Endothelial cell of umbilical vein (primary cell): ENCODE results near the gene STX16. TPM values are rescaled to one million over a fixed set of nuclear protein-coding genes. Genes with fewer than 3 reads are reported as not detected.

Experiments
- BruUV-seq: library from RNA; stranded (reverse); fragments of 400-500 nt; replicated peaks from 2 replicates; lab custom pipeline; 2021; lab: Mats Ljungman, UMichigan
- CTCF ChIA-PET: fragments of 300-600, 350-600 bp; sonication (Branson Sonifier 250); formaldehyde crosslinking; loops from one replicate; lab custom pipeline; 2021; ENCODE audit warnings: antibody characterized with exemption, inconsistent platforms; lab: Charles Lee
- POLR2A ChIA-PET: fragments of 300-600, 350-600 bp; sonication (Branson Sonifier 250); formaldehyde crosslinking; loops from one replicate; lab custom pipeline; 2021; ENCODE audit warnings: antibody characterized with exemption, inconsistent platforms; lab: Charles Lee
- DNase-seq: peaks from one replicate; pipeline ENCODE4 v3.0.0-alpha.2; 2011; ENCODE audit warnings: low read depth, low spot score
- FAIRE-seq: peaks from 2 replicates; lab custom pipeline; 2011; peaks lifted over from hg19 to GRCh38; lab: Jason Lieb, UNC
- H2AFZ ChIP-seq: 2 replicates; pipeline ENCODE4 v1.6.0; 2012; ENCODE audit warnings: low read depth, low read length, control low read depth, inconsistent platforms
- H3K27ac ChIP-seq: 2 replicates; pipeline ENCODE4 v1.5.1; 2011; ENCODE audit warnings: low read depth, mild to moderate bottlenecking, control low read depth, low read length, moderate library complexity; ENCODE audit not compliant: insufficient read depth
- H3K27me3 ChIP-seq, 2 experiments: 2 replicates each; pipeline versions ENCODE4 v1.6.0 to v1.6.1; 2011; ENCODE audit warnings: low read length in 2 of 2, mixed read lengths in 1 of 2; ENCODE audit not compliant: control insufficient read depth in 2 of 2, insufficient read depth in 2 of 2
- H3K36me3 ChIP-seq, 2 experiments: 2 replicates in 1 of 2; 3 replicates in 1 of 2; pipeline ENCODE4 v1.5.1; 2011; ENCODE audit warnings: low read length in 2 of 2, mild to moderate bottlenecking in 1 of 2, moderate library complexity in 1 of 2; ENCODE audit not compliant: control insufficient read depth in 2 of 2, insufficient read depth in 2 of 2; ENCODE audit errors: extremely low read depth in 1 of 2
- H3K4me1 ChIP-seq: 3 replicates; pipeline ENCODE4 v1.5.1; 2011; ENCODE audit warnings: mild to moderate bottlenecking, low read length; ENCODE audit not compliant: control insufficient read depth, insufficient read depth; ENCODE audit errors: extremely low read depth
- H3K4me2 ChIP-seq: 2 replicates; pipeline ENCODE4 v1.6.1; 2011; ENCODE audit warnings: low read length, control low read depth, mixed read lengths; ENCODE audit not compliant: insufficient read depth
- H3K4me3 ChIP-seq, 3 experiments: fragments of 200-600 bp in 1 of 3; sonication (generic), shearing (Covaris generic) in 1 of 3; replicated peaks in 1 of 3; 2 replicates each; pipeline ENCODE4 v1.5.1; 2011 to 2016; ENCODE audit warnings: control low read depth in 3 of 3, low read length in 3 of 3, mild to moderate bottlenecking in 2 of 3, inconsistent platforms in 1 of 3, low read depth in 1 of 3, moderate library complexity in 1 of 3; ENCODE audit not compliant: insufficient read depth in 1 of 3
- H3K79me2 ChIP-seq: 2 replicates; pipeline ENCODE4 v1.6.0; 2012; ENCODE audit warnings: low read length, inconsistent platforms; ENCODE audit not compliant: control insufficient read depth, insufficient read depth
- H3K9ac ChIP-seq: replicated peaks from 2 replicates; pipeline ENCODE3; 2011; ENCODE audit warnings: low read length, control low read depth; ENCODE audit not compliant: insufficient read depth; ENCODE audit errors: extremely low read depth
- H3K9me1 ChIP-seq: replicated peaks from 3 replicates; pipeline ENCODE4 v1.6.0; 2011; ENCODE audit warnings: mild to moderate bottlenecking, low read length; ENCODE audit not compliant: control insufficient read depth, insufficient read depth; ENCODE audit errors: extremely low read depth
- H3K9me3 ChIP-seq: replicated peaks from 2 replicates; pipeline ENCODE4 v1.5.1; 2012; ENCODE audit warnings: low read length, inconsistent platforms; ENCODE audit not compliant: control insufficient read depth, insufficient read depth
- H4K20me1 ChIP-seq: replicated peaks from 2 replicates; pipeline ENCODE3; 2011; ENCODE audit warnings: mild to moderate bottlenecking, low read length; ENCODE audit not compliant: control insufficient read depth, insufficient read depth; ENCODE audit errors: extremely low read depth
- EZH2 ChIP-seq: IDR thresholded peaks from 2 replicates; pipeline ENCODE4 v1.6.1; 2012; ENCODE audit warnings: borderline replicate concordance, low read depth, mild to moderate bottlenecking, moderate library complexity, low read length, inconsistent platforms; ENCODE audit not compliant: severe bottlenecking
- FOS ChIP-seq: IDR thresholded peaks from 2 replicates; pipeline ENCODE4 v1.6.1; 2011; ENCODE audit warnings: mild to moderate bottlenecking, low read length, moderate library complexity, borderline replicate concordance; ENCODE audit not compliant: insufficient read depth
- GATA2 ChIP-seq: IDR thresholded peaks from 2 replicates; pipeline ENCODE4 v1.7.0; 2011; ENCODE audit warnings: low read depth, mild to moderate bottlenecking, moderate library complexity, mixed read lengths, low read length; ENCODE audit not compliant: insufficient read length, insufficient read depth
- JUN ChIP-seq: IDR thresholded peaks from 2 replicates; pipeline ENCODE4 v1.6.1; 2011; ENCODE audit warnings: borderline replicate concordance, low read depth; ENCODE audit not compliant: insufficient read length, insufficient read depth
- POLR2A ChIP-seq: IDR thresholded peaks from 2 replicates; pipeline ENCODE4 v1.6.1; 2012; ENCODE audit warnings: low read depth, mild to moderate bottlenecking, control low read depth, low read length
- POLR2AphosphoS5 ChIP-seq: IDR thresholded peaks from 2 replicates; pipeline ENCODE4 v1.6.1; 2012; ENCODE audit warnings: low read depth, mild to moderate bottlenecking, control low read depth, low read length, moderate library complexity; ENCODE audit not compliant: insufficient read depth
- dilution Hi-C: fragments of 300-500 bp; cut with MboI; formaldehyde crosslinking; loops from one replicate; pipeline ENCODE4 v1.15.0; 2019; ENCODE audit warnings: low sequenced_read_pairs; ENCODE audit not compliant: extremely low pct_ligation_motif_present
- intact Hi-C: fragments of 100-400 bp; cut with micrococcal nuclease; formaldehyde crosslinking; loops from one replicate; pipeline ENCODE4 v1.10.0; 2022
- polyA plus RNA-seq, 4 experiments: library from polyadenylated mRNA; depleted of rRNA in 3 of 4; stranded (reverse) in 3 of 4; unstranded in 1 of 4; fragments of >200 nt; gene quantifications; 2 replicates each; pipeline versions ENCODE4 v1.2.1 to v1.2.3, GENCODE V29; 2011 to 2012; ENCODE audit warnings: missing spikeins in 1 of 4
- total RNA-seq: library from RNA; stranded (reverse); gene quantifications from 2 replicates; pipeline ENCODE4 v1.2.3, GENCODE V29; 2021
- TF ChIP-seq, protein P1 (sequence below): IDR thresholded peaks from 2 replicates; pipeline ENCODE4 v1.6.1; 2011; ENCODE audit not compliant: insufficient read depth, insufficient read length
- TF ChIP-seq, protein P2 (sequence below), 2 donors: IDR thresholded peaks; 1 replicate in 1 of 2; 2 replicates in 1 of 2; pipeline ENCODE4 v1.5.1; 2011; ENCODE audit warnings: low read length in 2 of 2, mild to moderate bottlenecking in 2 of 2, moderate library complexity in 2 of 2, control low read depth in 1 of 2, inconsistent platforms in 1 of 2, low read depth in 1 of 2; ENCODE audit not compliant: insufficient read depth in 1 of 2; ENCODE audit errors: extremely low read depth in 1 of 2

The STX16 gene
- total and polyA plus RNA-seq, 2 donors (not counting 3 experiments of a cell fraction or from before 2014, with no cell fraction given) = 43.1 to 63.5 TPM

DNA sequence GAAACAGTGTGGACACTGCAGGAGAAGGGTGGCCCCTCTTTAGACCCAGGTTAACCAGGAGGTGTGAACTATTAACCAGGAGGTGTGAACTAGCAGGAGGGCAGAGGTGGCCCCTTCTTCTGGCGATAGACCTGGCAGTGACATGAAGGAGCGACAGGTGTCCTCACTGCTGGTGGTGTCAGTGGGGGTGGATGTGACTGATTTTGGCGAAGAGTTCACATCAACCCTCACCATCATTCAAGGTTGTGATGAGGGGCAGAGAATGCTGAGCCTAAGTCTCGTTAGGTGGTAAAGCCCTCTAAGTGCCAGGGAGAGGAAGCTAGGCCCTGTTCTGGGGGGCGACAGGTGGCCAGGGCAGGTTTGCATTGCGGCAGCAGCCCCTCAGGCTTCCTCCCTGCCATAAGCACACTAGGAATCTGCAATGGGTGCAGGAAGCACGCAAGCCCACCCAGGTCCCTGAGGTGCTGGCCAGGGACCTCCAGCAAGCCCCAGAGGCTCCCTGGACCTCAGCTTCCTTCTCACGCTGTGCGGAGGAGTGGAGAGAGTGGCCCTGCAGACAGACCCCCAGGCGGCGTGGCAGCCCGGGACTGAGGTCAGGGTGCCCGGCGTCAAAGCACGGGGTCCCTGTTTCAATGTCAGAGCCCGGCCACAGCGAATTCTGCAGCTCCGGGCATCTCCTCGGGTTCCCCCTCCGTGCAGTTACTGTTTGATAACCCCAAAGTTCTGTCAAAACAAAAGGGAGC, 55.2 kb downstream of the STX16 start:
- H3K27ac ChIP-seq = no peak overlapping the region
- H3K9me3 ChIP-seq = no peaks in the 10 kb centered on the region
- H3K27me3 ChIP-seq = no peaks in the 10 kb centered on the region
- H3K9ac ChIP-seq = no peak overlapping the region
- ChIA-PET CTCF (interaction anchor here (4.8 kb wide), 1 partner anchor 225 kb away, joined by 22 read pairs; no protein-coding TSS in a partner anchor), POLR2A (no interaction called here)
- FAIRE-seq (no peak), DNase-seq (no peak)
- no peaks in the 10 kb centered on the region for H3K4me1 ChIP-seq
- no TSS peak for BruUV-seq
- H2AFZ ChIP-seq = no peak overlapping the region
- H3K79me2 ChIP-seq = no peaks in the 10 kb centered on the region
- H3K4me3 ChIP-seq = no peak overlapping the region
- intact Hi-C loops (no loop called here), dilution Hi-C loops (no loop called here)
- H3K4me2 ChIP-seq = no peak overlapping the region
- peaks cover 5 to 16% of the 10 kb centered on the region in 2 experiments for H3K36me3 ChIP-seq
- H3K9me1 ChIP-seq = no peaks in the 10 kb centered on the region
- no peaks in the 10 kb centered on the region for H4K20me1 ChIP-seq
- no peak for TF ChIP-seq EZH2
- no peak for TF ChIP-seq GATA2
- no peak for TF ChIP-seq POLR2AphosphoS5
- TF ChIP-seq, protein P1, sequence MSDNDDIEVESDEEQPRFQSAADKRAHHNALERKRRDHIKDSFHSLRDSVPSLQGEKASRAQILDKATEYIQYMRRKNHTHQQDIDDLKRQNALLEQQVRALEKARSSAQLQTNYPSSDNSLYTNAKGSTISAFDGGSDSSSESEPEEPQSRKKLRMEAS = no peak

DNA sequence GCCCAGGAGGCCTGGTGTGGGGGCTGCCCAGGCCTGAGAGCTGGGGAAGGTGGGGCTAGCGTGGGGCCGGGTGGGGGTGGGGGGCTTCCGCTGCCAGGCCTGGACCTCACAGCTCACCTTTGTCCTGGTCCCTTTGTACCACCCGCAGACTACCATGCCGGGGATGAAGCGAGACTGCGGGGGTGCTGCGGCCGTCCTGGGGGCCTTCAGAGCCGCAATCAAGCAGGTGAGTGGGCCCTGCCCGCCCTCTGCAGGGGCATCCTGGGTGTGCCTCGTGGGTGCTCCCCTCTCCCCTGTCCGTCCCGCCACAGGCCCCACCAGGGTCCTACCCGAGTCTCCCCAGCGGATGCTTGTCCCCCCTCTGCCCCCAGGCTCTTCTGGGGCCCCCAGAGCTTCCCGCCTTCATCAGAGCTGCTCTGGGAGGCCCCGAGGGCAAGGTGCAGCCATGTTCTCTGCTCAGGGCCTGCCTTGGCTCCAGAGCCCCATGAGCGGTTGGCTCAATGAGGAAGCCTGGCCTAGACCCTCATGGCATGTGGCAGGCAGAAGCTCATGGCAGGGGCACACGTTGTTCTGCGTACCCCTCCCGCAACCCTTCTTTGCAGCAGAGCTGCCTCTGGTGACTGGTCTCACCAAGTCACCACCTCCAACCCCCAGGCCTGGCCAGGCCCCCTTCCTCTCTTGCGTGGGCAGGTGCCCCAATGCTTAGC, 56.0 kb downstream of the STX16 start:
- TF ChIP-seq POLR2A (no peak), JUN (no peak), FOS (no peak), POLR2AphosphoS5 (no peak)
- TF ChIP-seq, protein P2, sequence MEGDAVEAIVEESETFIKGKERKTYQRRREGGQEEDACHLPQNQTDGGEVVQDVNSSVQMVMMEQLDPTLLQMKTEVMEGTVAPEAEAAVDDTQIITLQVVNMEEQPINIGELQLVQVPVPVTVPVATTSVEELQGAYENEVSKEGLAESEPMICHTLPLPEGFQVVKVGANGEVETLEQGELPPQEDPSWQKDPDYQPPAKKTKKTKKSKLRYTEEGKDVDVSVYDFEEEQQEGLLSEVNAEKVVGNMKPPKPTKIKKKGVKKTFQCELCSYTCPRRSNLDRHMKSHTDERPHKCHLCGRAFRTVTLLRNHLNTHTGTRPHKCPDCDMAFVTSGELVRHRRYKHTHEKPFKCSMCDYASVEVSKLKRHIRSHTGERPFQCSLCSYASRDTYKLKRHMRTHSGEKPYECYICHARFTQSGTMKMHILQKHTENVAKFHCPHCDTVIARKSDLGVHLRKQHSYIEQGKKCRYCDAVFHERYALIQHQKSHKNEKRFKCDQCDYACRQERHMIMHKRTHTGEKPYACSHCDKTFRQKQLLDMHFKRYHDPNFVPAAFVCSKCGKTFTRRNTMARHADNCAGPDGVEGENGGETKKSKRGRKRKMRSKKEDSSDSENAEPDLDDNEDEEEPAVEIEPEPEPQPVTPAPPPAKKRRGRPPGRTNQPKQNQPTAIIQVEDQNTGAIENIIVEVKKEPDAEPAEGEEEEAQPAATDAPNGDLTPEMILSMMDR (IDR thresholded peaks at IDR 0.05; ENCODE audit: extremely low read depth in 1 of 2, insufficient read depth in 1 of 2, low read depth in 1 of 2, low read length in 2 of 2) = no peak
- ChIA-PET POLR2A (no interaction called here), CTCF (interaction anchor here (0.8 kb wide), 1 partner anchor 226 kb away, joined by 3 read pairs; no protein-coding TSS in a partner anchor)
- H3K27ac ChIP-seq = no peak overlapping the region
- peaks cover 5 to 14% of the 10 kb centered on the region in 2 experiments for H3K36me3 ChIP-seq
- H3K9me3 ChIP-seq = no peaks in the 10 kb centered on the region
- no TSS peak for BruUV-seq
- no peak overlapping the region for H3K4me2 ChIP-seq
- dilution Hi-C loops (no loop called here), intact Hi-C loops (no loop called here)
- no peaks in the 10 kb centered on the region for H3K79me2 ChIP-seq
- H3K27me3 ChIP-seq = no peaks in the 10 kb centered on the region
- no peak overlapping the region for H2AFZ ChIP-seq
- H3K9ac ChIP-seq = no peak overlapping the region
- DNase-seq = no peak
- no peaks in the 10 kb centered on the region for H3K9me1 ChIP-seq
- H3K4me3 ChIP-seq = no peak overlapping the region
- FAIRE-seq = no peak
- H4K20me1 ChIP-seq = no peaks in the 10 kb centered on the region
- H3K4me1 ChIP-seq = no peaks in the 10 kb centered on the region
